ENCODE results near the gene GAS7. TPM values are rescaled to one million over a fixed set of nuclear protein-coding genes. Genes with fewer than 3 reads are reported as not detected.

GAS7 gene
- total and polyA plus RNA-seq, 9 of the 15 experiments (the other 6 are each of a cell fraction or from before 2014, with no cell fraction given), result 0.11 to 0.33 TPM; not detected in 7

DNA sequence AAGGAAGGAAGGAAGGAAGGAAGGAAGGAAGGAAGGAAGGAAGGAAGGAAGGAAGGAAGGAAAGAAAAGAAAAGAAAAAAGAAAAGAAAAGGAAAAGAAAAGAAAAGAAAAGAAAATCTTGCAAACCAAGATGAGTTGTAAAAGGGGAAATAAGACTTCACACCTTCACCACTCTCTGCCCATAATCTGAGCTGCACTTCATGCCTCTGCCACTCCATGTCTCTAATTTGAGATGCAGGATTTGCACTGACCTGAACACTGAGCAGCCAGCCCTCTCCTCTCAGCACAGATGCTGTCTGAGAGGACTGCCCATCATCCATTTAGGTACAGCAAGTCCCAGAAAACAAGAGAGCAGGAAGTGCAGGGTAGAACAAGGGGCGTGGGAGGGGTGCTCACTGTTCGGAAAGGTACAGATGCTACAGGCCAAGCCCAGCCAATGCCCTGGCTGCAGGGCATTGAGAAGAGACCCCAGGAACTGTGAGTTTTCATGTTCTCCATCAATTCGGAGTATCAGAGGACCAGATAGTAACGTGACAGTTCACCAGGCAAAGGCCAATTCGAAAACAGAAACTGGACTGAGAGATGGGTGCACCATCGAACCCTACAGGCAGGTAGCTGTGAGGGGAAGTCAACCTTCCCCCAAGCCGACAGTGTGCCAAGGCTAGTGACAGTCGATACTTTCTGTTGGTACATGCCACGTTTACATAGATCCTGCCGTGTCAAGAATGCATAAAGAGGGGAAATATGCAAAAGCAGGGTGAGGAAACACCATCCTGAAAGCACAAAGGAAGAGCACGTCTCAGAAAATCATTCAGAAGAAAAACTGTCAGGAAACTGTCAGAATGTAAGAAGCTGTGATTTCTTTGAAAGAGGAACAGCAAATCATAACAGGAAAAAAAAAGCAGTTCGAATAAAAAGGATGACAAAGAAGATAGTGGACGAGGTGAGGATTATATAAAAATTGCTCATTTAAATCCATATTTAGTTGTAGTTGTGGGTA lies 151.3 kb downstream of the GAS7 start:
- BruUV-seq (replicated peaks), result no TSS peak
- CTCF ChIA-PET (ENCODE audit: low intra/inter-chr PET ratio), result no interaction called here
- TF ChIP-seq NR4A1 (CRISPR knock-in tag; IDR thresholded peaks at IDR 0.05) (no peak), NR4A1 (tag; IDR thresholded peaks at IDR 0.05) (no peak), RNF2 (IDR thresholded peaks at IDR 0.05) (no peak), ZNF780A (CRISPR knock-in tag; IDR thresholded peaks at IDR 0.05) (no peak), HLTF (IDR thresholded peaks at IDR 0.05) (no peak), GTF2E2 (tag; IDR thresholded peaks at IDR 0.05) (no peak), CREM (IDR thresholded peaks at IDR 0.05; ENCODE audit: low read depth) (no peak), RAD21 (CRISPR knock-in tag; conservative IDR thresholded peaks at IDR 0.05 in 1 of 2, IDR thresholded peaks at IDR 0.05 in 1 of 2) (no peak), NCOA6 (IDR thresholded peaks at IDR 0.05) (no peak), SMC3 (conservative IDR thresholded peaks at IDR 0.05; ENCODE audit: insufficient read depth, low read depth, low read length) (no peak), ETV5 (CRISPR knock-in tag; IDR thresholded peaks at IDR 0.05; ENCODE audit: low read depth) (no peak)
- TF ChIP-seq, protein P1, sequence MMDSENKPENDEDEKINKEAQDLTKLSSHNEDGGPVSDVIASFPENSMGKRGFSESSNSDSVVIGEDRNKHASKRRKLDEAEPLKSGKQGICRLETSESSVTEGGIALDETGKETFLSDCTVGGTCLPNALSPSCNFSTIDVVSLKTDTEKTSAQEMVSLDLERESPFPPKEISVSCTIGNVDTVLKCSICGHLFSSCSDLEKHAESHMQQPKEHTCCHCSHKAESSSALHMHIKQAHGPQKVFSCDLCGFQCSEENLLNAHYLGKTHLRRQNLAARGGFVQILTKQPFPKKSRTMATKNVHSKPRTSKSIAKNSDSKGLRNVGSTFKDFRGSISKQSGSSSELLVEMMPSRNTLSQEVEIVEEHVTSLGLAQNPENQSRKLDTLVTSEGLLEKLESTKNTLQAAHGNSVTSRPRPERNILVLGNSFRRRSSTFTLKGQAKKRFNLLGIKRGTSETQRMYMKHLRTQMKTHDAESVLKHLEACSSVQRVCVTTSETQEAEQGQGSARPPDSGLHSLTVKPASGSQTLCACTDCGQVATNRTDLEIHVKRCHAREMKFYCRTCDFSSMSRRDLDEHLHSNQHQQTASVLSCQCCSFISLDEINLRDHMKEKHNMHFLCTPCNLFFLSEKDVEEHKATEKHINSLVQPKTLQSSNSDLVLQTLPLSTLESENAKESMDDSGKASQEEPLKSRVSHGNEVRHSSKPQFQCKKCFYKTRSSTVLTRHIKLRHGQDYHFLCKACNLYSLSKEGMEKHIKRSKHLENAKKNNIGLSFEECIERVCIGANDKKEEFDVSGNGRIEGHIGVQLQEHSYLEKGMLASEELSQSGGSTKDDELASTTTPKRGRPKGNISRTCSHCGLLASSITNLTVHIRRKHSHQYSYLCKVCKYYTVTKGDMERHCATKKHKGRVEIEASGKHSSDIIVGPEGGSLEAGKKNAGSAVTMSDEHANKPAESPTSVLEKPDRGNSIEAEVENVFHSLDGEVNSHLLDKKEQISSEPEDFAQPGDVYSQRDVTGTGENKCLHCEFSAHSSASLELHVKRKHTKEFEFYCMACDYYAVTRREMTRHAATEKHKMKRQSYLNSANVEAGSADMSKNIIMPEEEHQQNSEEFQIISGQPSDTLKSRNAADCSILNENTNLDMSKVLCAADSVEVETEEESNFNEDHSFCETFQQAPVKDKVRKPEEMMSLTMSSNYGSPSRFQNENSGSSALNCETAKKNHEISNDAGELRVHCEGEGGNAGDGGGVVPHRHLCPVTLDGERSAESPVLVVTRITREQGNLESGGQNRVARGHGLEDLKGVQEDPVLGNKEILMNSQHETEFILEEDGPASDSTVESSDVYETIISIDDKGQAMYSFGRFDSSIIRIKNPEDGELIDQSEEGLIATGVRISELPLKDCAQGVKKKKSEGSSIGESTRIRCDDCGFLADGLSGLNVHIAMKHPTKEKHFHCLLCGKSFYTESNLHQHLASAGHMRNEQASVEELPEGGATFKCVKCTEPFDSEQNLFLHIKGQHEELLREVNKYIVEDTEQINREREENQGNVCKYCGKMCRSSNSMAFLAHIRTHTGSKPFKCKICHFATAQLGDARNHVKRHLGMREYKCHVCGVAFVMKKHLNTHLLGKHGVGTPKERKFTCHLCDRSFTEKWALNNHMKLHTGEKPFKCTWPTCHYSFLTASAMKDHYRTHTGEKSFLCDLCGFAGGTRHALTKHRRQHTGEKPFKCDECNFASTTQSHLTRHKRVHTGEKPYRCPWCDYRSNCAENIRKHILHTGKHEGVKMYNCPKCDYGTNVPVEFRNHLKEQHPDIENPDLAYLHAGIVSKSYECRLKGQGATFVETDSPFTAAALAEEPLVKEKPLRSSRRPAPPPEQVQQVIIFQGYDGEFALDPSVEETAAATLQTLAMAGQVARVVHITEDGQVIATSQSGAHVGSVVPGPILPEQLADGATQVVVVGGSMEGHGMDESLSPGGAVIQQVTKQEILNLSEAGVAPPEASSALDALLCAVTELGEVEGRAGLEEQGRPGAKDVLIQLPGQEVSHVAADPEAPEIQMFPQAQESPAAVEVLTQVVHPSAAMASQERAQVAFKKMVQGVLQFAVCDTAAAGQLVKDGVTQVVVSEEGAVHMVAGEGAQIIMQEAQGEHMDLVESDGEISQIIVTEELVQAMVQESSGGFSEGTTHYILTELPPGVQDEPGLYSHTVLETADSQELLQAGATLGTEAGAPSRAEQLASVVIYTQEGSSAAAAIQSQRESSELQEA (IDR thresholded peaks at IDR 0.05; ENCODE audit: low read depth), result no peak

More for the DNA sequence above, 151.3 kb downstream of the GAS7 start:
- H3K9me3 ChIP-seq (replicated peaks; ENCODE audit: control insufficient read depth, insufficient read depth, low read depth, low read length), result no peaks in the 10 kb centered on the region
- FAIRE-seq (no peak), ATAC-seq (no peak), DNase-seq (ENCODE audit: extremely low read depth in 1 of 4, low spot score in 3 of 4) (no peak)
- 1% methylated on average over 13 of the region's 13 CpGs for whole genome bisulfite sequencing (ENCODE audit: insufficient coverage, low coverage, missing lambda C conversion rate)
- POLR2A ChIA-PET, result no interaction called here
- no peaks in the 10 kb centered on the region for H3K9me1 ChIP-seq (ENCODE audit: control insufficient read depth, insufficient read depth, low read length)
- no peaks in the 10 kb centered on the region for H4K20me1 ChIP-seq (replicated peaks; ENCODE audit: control insufficient read depth, insufficient read depth, low read length)
- peaks cover 0 to 5% of the 10 kb centered on the region in 2 experiments; a peak in 1 of 5 replicates for H3K27me3 ChIP-seq (ENCODE audit: control insufficient read depth in 2 of 2, insufficient read depth in 2 of 2, low read length in 2 of 2)
- intact Hi-C loops (cut with micrococcal nuclease), result no loop called here
- H3K9ac ChIP-seq (ENCODE audit: insufficient read depth in 1 of 2, low read depth in 2 of 2, low read length in 2 of 2), result no peak overlapping the region
- H3K4me2 ChIP-seq (ENCODE audit: insufficient read depth, low read length), result no peak overlapping the region
- H3K4me3 ChIP-seq, result no peak overlapping the region
- H3K27ac ChIP-seq (ENCODE audit: extremely low read depth, low read depth, low read length), result no peak overlapping the region
- in situ Hi-C loops (cut with MboI), result no loop called here
- H3K36me3 ChIP-seq (ENCODE audit: control insufficient read depth, insufficient read depth, low read length), result no peaks in the 10 kb centered on the region
- H3K79me2 ChIP-seq (ENCODE audit: control insufficient read depth, insufficient read depth, low read length), result no peaks in the 10 kb centered on the region
- H3K4me1 ChIP-seq (replicated peaks in 1 of 2; ENCODE audit: control insufficient read depth in 2 of 2, insufficient read depth in 2 of 2, low read length in 2 of 2), result no peaks in the 10 kb centered on the region
- H2AFZ ChIP-seq (ENCODE audit: low read depth, low read length), result no peak overlapping the region
